ENCODE data around the gene CTSK. TPM values are rescaled to one million over a fixed set of nuclear protein-coding genes. Genes with fewer than 3 reads are reported as not detected.
A peak's percentile ranks its signal among the peaks of the same experiment; 100 is the strongest.

Gene CTSK
- total and polyA plus RNA-seq, 2 of the 4 experiments (the other 2 are of a cell fraction) = 7.7 to 15.1 TPM

- Histone ChIP-seq H3K4ac (ENCODE audit: low read depth, low read length) (no peak overlapping the region), H4K20me1 (ENCODE audit: insufficient read depth, low read length) (no peaks in the 10 kb centered on the region), H3K36me3 (ENCODE audit: control insufficient read depth, insufficient read depth, low read length) (peaks cover 10% of the 10 kb centered on the region), H3K4me3 (ENCODE audit: insufficient read depth, low read depth, low read length) (no peak overlapping the region), H3K79me1 (ENCODE audit: low read depth in 1 of 2, low read length in 2 of 2) (no peaks in the 10 kb centered on the region), H3K23ac (ENCODE audit: low read depth, low read length) (no peak overlapping the region), H3K18ac (ENCODE audit: low read depth, low read length) (no peak overlapping the region), H2BK20ac (ENCODE audit: low read depth, low read length) (no peak overlapping the region), H3K56ac (ENCODE audit: extremely low read depth, insufficient read depth, low read length) (no peak overlapping the region), H2BK5ac (ENCODE audit: low read depth, low read length, poor library complexity, severe bottlenecking) (no peak overlapping the region), H2AK9ac (replicated peaks; ENCODE audit: low read depth, low read length, poor library complexity) (no peak overlapping the region), H3K4me1 (ENCODE audit: control insufficient read depth, insufficient read depth, low read length) (no peaks in the 10 kb centered on the region; the same call in 1 of the 2 replicates), H3K4me2 (ENCODE audit: low read depth, low read length) (no peak overlapping the region), H4K5ac (ENCODE audit: low read depth, low read length) (no peak overlapping the region), H3K14ac (replicated peaks; ENCODE audit: low read depth, low read length) (no peak overlapping the region), H3K9ac (ENCODE audit: low read depth, low read length) (no peak overlapping the region), H4K91ac (ENCODE audit: insufficient read depth, low read depth, low read length) (no peak overlapping the region), H2BK120ac (ENCODE audit: low read depth, low read length) (no peak overlapping the region), H3K9me1 (ENCODE audit: insufficient read depth, low read length) (no peaks in the 10 kb centered on the region; the same call in none of the 2 replicates), H2AK5ac (ENCODE audit: low read depth, low read length) (no peak overlapping the region), H2AFZ (replicated peaks; ENCODE audit: low read length, poor library complexity) (no peak overlapping the region), H4K8ac (ENCODE audit: low read depth in 2 of 2, low read length in 2 of 2) (no peak overlapping the region), H2BK15ac (ENCODE audit: low read depth, low read length) (no peak overlapping the region), H3K27me3 (ENCODE audit: control insufficient read depth, insufficient read depth, low read length) (no peaks in the 10 kb centered on the region), H3K9me3 (ENCODE audit: control insufficient read depth, insufficient read depth, low read length) (no peaks in the 10 kb centered on the region), H3K27ac (ENCODE audit: insufficient read depth, low read length) (no peak overlapping the region)
- DNase-seq = no peak
- no TSS peak for BruUV-seq (replicated peaks)
- POLR2A ChIA-PET (ENCODE audit: unreplicated experiment) = no interaction called here
- CTCF ChIA-PET = interaction anchor here (0.6 kb wide), 1 partner anchor 60 kb away, joined by 3 read pairs; no protein-coding TSS in a partner anchor
- no CpG with 5 or more reads among the region's 1 CpG for WGBS, 2 experiments (ENCODE audit: extremely low coverage in 2 of 2, insufficient read length in 1 of 2)
- TF ChIP-seq CEBPB (IDR thresholded peaks at IDR 0.05; ENCODE audit: low read depth, low read length) (0 out of 2 replicates have a peak, but pooled peaks have one; percentile 2), POLR2A (IDR thresholded peaks at IDR 0.05; ENCODE audit: low read depth, low read length) (no peak)
- intact Hi-C loops (cut with micrococcal nuclease) (no loop called here), dilution Hi-C loops (cut with HindIII; ENCODE audit: low sequenced_read_pairs, unreplicated experiment) (no loop called here), in situ Hi-C loops (cut with MboI; ENCODE audit: low sequenced_read_pairs) (no loop called here)
- no peak for ATAC-seq (ENCODE audit: low read depth)
Measured at GRCh38 chr1:150793221-150793620, 14.8 kb downstream of the CTSK start.

Data from IMR-90 (cell line).